BJ (cell line): ENCODE data around the gene ANO8. TPM values are rescaled to one million over a fixed set of nuclear protein-coding genes. Genes with fewer than 3 reads are reported as not detected.
A peak's percentile ranks its signal among the peaks of the same experiment; 100 is the strongest.

Source experiments
- CTCF ChIA-PET: fragments of 350-600 bp; formaldehyde crosslinking; extraction: SDS; loops from one replicate; lab custom pipeline; 2021; ENCODE audit warnings: antibody characterized with exemption, inconsistent platforms; lab: Yijun Ruan, JAX
- POLR2A ChIA-PET: fragments of 300-600 bp; sonication (Branson Sonifier 250); formaldehyde crosslinking; extraction: SDS; loops from one replicate; lab custom pipeline; 2021; ENCODE audit warnings: antibody characterized with exemption; lab: Charles Lee
- DNase-seq: peaks from one replicate; pipeline ENCODE4 v3.0.0-alpha.2; 2011; ENCODE audit warnings: low read depth
- H3K27me3 ChIP-seq: 2 replicates; pipeline ENCODE4 v1.6.0; 2011; ENCODE audit warnings: low read length; ENCODE audit not compliant: control insufficient read depth, insufficient read depth
- H3K36me3 ChIP-seq: 2 replicates; pipeline ENCODE4 v1.5.1; 2011; ENCODE audit warnings: low read length; ENCODE audit not compliant: control insufficient read depth, insufficient read depth
- H3K4me3 ChIP-seq: 2 replicates; pipeline ENCODE4 v1.5.1; 2011; ENCODE audit warnings: low read depth, mild to moderate bottlenecking, control low read depth, low read length
- polyA plus RNA-seq: library from polyadenylated mRNA; depleted of rRNA; stranded (reverse); fragments of >200 nt; gene quantifications from 2 replicates; pipeline ENCODE4 v1.2.3, GENCODE V29; 2011
- TF ChIP-seq, protein P1 (sequence below): IDR thresholded peaks from 2 replicates; pipeline ENCODE4 v1.5.1; 2011; ENCODE audit warnings: low read depth, mild to moderate bottlenecking, control low read depth, inconsistent platforms, low read length, moderate library complexity; ENCODE audit not compliant: insufficient read depth

Gene ANO8
- polyA plus RNA-seq, 1 experiment, result 1.9 TPM

GRCh38 chr19:17292301-17293074 is 42.2 kb downstream of the ANO8 start:
- peak; percentile 39 for DNase-seq
- TF ChIP-seq, protein P1, sequence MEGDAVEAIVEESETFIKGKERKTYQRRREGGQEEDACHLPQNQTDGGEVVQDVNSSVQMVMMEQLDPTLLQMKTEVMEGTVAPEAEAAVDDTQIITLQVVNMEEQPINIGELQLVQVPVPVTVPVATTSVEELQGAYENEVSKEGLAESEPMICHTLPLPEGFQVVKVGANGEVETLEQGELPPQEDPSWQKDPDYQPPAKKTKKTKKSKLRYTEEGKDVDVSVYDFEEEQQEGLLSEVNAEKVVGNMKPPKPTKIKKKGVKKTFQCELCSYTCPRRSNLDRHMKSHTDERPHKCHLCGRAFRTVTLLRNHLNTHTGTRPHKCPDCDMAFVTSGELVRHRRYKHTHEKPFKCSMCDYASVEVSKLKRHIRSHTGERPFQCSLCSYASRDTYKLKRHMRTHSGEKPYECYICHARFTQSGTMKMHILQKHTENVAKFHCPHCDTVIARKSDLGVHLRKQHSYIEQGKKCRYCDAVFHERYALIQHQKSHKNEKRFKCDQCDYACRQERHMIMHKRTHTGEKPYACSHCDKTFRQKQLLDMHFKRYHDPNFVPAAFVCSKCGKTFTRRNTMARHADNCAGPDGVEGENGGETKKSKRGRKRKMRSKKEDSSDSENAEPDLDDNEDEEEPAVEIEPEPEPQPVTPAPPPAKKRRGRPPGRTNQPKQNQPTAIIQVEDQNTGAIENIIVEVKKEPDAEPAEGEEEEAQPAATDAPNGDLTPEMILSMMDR, result peak; percentile 80
- CTCF ChIA-PET, result interaction anchor here (0.6 to 5.3 kb wide), 13 partner anchors 10 to 801 kb away, joined by 3 to 52 read pairs (median 3); partner anchors contain the start of genes ABHD8, ANKLE1, MRPL34 and RPL18A
- POLR2A ChIA-PET, result no interaction called here
- peak overlapping the region; percentile 58 for H3K4me3 ChIP-seq
- H3K27me3 ChIP-seq, result no peaks in the 10 kb centered on the region
- H3K36me3 ChIP-seq, result peaks cover 4% of the 10 kb centered on the region

GRCh38 chr19:17289489-17289888 is 45.2 kb downstream of the ANO8 start:
- no peak for DNase-seq
- H3K36me3 ChIP-seq, result peaks cover 4% of the 10 kb centered on the region
- CTCF ChIA-PET, result interaction anchor here (4.2 to 4.5 kb wide), 2 partner anchors 7 to 96 kb away, joined by 24 to 31 read pairs; partner anchors contain the start of gene ANKLE1
- no peaks in the 10 kb centered on the region for H3K27me3 ChIP-seq
- 0 out of 2 replicates have a peak overlapping the region, but pooled peaks have one; percentile 7 for H3K4me3 ChIP-seq
- TF ChIP-seq, protein P1, result no peak
- POLR2A ChIA-PET, result no interaction called here

DNA sequence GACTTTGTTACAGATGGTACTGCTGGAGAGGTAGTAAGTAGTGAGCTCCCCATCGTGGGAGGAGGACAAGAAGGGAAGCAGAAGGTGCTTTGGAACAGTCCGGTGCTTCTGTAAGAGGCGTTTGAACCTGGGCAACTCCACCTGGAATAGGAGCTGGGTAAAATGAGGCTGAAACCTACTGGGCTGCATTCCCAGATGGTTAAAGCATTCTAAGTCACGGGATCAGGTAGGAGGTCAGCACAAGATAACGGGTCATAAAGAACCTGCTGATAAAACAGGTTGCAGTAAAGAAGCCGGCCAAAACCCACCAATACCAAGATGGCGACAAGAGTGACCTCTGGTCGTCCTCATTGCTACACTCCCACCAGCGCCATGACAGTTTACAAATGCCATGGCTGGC is 47.9 kb downstream of the ANO8 start:
- no peaks in the 10 kb centered on the region for H3K36me3 ChIP-seq
- H3K27me3 ChIP-seq, result no peaks in the 10 kb centered on the region
- no peak for DNase-seq
- ChIA-PET CTCF (interaction anchor here (1.0 kb wide), 1 partner anchor 17 kb away, joined by 4 read pairs; the partner anchor contains the start of gene ABHD8), POLR2A (no interaction called here)
- no peak overlapping the region for H3K4me3 ChIP-seq
- TF ChIP-seq, protein P1, result no peak

- TF ChIP-seq, protein P1, result no peak
- ChIA-PET POLR2A (no interaction called here), CTCF (interaction anchor here (1.0 kb wide), 1 partner anchor 17 kb away, joined by 4 read pairs; the partner anchor contains the start of gene ABHD8)
- Histone ChIP-seq H3K4me3 (no peak overlapping the region), H3K36me3 (no peaks in the 10 kb centered on the region), H3K27me3 (no peaks in the 10 kb centered on the region)
- no peak for DNase-seq
Measured at GRCh38 chr19:17286263-17286662, 48.4 kb downstream of the ANO8 start.

- Histone ChIP-seq H3K4me3 (no peak overlapping the region), H3K27me3 (no peaks in the 10 kb centered on the region), H3K36me3 (no peaks in the 10 kb centered on the region)
- TF ChIP-seq, protein P1, result no peak
- DNase-seq, result no peak
- ChIA-PET POLR2A (no interaction called here), CTCF (no interaction called here)
Measured at GRCh38 chr19:17285415-17286135, 49.1 kb downstream of the ANO8 start.
